ENCODE results near the gene CHN2.

The CHN2 gene

DNA sequence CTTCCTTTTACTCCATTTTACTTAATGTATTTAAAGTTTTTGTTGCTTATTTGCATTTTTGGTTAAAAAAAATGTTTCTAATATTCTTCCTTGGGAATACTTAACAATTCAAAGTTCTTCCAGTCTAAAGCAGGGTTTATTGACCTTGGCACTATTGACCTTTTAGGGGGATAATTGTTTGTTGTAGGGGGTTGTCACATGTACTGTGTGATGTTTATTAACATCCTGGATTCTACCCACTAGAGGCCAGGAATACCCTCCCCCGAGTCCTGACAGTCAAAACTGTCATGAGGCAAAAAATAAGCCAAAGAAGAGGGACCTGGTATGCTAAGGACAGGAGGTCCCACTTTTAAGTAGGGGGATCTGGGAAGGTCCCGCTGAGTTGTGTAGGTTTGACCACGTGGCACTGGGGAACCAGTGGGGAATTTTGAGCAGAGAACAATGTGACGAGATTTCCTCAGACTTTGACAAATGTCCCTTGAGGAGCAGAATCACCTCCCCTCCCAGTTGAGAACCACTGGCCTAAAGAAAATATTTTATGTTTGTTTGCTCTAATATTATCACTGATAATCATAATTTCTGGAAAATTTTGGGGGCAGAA, 190.7 kb downstream of the CHN2 start:
- TF ChIP-seq ZFX (IDR thresholded peaks at IDR 0.05; ENCODE audit: borderline replicate concordance) = no peak
- TF ChIP-seq, protein P1, sequence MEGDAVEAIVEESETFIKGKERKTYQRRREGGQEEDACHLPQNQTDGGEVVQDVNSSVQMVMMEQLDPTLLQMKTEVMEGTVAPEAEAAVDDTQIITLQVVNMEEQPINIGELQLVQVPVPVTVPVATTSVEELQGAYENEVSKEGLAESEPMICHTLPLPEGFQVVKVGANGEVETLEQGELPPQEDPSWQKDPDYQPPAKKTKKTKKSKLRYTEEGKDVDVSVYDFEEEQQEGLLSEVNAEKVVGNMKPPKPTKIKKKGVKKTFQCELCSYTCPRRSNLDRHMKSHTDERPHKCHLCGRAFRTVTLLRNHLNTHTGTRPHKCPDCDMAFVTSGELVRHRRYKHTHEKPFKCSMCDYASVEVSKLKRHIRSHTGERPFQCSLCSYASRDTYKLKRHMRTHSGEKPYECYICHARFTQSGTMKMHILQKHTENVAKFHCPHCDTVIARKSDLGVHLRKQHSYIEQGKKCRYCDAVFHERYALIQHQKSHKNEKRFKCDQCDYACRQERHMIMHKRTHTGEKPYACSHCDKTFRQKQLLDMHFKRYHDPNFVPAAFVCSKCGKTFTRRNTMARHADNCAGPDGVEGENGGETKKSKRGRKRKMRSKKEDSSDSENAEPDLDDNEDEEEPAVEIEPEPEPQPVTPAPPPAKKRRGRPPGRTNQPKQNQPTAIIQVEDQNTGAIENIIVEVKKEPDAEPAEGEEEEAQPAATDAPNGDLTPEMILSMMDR (IDR thresholded peaks at IDR 0.05) = no peak
- no peak overlapping the region for H3K27ac ChIP-seq

DNA sequence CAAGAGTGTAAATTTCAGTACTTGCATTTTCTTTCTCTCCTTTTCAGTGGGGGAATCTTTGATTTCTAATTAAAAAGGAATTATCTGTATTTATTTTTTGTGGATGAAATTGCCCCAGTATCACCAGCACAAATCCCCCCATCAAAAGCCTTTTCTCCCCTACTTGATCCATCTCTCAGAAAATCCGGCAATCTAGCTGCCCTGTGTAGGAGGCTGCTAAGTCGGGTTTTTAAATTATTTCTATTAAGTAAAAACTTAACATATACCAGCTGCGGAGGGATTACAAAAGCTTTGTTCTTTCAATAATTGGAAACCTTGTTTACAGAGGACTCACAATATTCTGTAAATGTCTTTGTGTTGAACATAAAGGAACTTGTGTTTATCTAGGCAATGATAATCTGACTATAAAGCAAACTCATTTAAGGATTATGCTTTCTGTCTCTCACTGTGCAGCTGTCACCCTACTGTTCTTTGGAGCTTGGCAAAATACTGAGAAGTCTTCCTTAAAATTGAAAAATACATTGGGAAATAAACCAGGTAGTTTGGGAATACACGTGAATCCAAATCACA, 191.7 kb downstream of the CHN2 start:
- TF ChIP-seq, protein P1 (IDR thresholded peaks at IDR 0.05) = no peak
- no peak for TF ChIP-seq ZFX (IDR thresholded peaks at IDR 0.05; ENCODE audit: borderline replicate concordance)
- no peak overlapping the region for H3K27ac ChIP-seq

- H3K27ac ChIP-seq = no peak overlapping the region
- TF ChIP-seq ZFX (IDR thresholded peaks at IDR 0.05; ENCODE audit: borderline replicate concordance) = no peak
- TF ChIP-seq, protein P1 (IDR thresholded peaks at IDR 0.05) = no peak
These were observed 196.7 kb downstream of the CHN2 start for GRCh38 chr7:29391262-29391661.

- H3K27ac ChIP-seq = no peak overlapping the region
- TF ChIP-seq, protein P1 (IDR thresholded peaks at IDR 0.05) = no peak
- TF ChIP-seq ZFX (IDR thresholded peaks at IDR 0.05; ENCODE audit: borderline replicate concordance) = no peak
These were observed 199.7 kb downstream of the CHN2 start for GRCh38 chr7:29394321-29394720.

GRCh38 chr7:29396563-29396962, 202.0 kb downstream of the CHN2 start:
- no peak overlapping the region for H3K27ac ChIP-seq
- no peak for TF ChIP-seq ZFX (IDR thresholded peaks at IDR 0.05; ENCODE audit: borderline replicate concordance)
- TF ChIP-seq, protein P1 (IDR thresholded peaks at IDR 0.05) = no peak

DNA sequence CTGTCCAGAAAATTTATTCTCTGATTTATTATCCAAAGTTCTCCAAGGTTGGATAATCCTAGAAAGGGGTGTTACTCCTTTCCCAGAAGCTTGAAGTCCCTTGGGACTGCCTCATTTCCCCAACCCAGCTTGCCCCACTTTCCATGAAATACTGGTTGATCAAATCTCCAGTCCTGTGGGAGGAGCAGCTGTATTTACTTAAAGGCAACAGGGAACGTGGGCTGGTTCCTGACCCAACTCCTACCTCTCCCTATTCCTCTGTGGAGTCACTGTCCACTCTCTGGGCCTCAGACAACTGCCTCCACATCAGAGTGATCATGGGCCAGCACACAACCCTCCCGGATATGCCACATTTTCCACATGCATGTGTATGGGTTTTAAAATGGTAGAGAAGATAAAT, 202.8 kb downstream of the CHN2 start:
- no peak for TF ChIP-seq ZFX (IDR thresholded peaks at IDR 0.05; ENCODE audit: borderline replicate concordance)
- TF ChIP-seq, protein P1 (IDR thresholded peaks at IDR 0.05) = no peak
- no peak overlapping the region for H3K27ac ChIP-seq

DNA sequence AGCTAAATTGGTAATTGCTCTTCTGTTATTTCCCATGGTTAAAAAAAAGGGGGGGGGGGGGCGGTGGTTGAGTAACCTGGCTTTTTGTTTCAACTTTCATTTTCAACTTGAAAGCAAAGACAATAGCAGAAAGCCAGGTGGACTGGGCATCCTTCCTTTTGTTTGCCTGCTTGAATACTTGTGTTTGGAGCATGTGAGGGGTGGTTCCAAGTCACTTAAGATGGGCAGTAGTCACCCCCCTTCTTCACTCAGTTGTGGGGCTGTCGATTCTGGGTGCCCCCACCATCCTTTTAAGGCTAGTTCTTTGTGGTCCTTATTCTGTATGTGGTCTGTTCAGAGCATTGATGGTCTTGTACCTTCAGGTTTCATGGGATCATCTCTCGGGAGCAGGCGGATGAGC, 203.4 kb downstream of the CHN2 start:
- TF ChIP-seq ZFX (IDR thresholded peaks at IDR 0.05; ENCODE audit: borderline replicate concordance) = no peak
- TF ChIP-seq, protein P1 (IDR thresholded peaks at IDR 0.05) = no peak
- no peak overlapping the region for H3K27ac ChIP-seq

Data from 22Rv1 (cell line).